Measurements from ENCODE around the gene BAIAP2. TPM values are rescaled to one million over a fixed set of nuclear protein-coding genes. Genes with fewer than 3 reads are reported as not detected.

Gene BAIAP2
- total and polyA plus RNA-seq, 12 donors = 3.1 to 33.4 (median 14.6) TPM

GRCh38 chr17:81132770-81133723 is 98.1 kb downstream of the BAIAP2 start:
- WGBS, 4 donors = 78 to 90% (median 86%) methylated on average over 14 to 22 of the region's 22 CpGs
- DNase-seq = no peak
- intact Hi-C loops (cut with DNase I) = no loop called here
- Histone ChIP-seq H3K4me1 (replicated peaks in 1 of 2) (no peaks in the 10 kb centered on the region), H3K36me3 (replicated peaks in 1 of 2) (no peaks in the 10 kb centered on the region), H3K27me3 (no peaks in the 10 kb centered on the region), H3K4me3 (no peak overlapping the region), H3K27ac (no peak overlapping the region), H3K9me3 (replicated peaks in 1 of 3) (no peaks in the 10 kb centered on the region)
- TF ChIP-seq POLR2A (IDR thresholded peaks at IDR 0.05) = no peak
- TF ChIP-seq CTCF (IDR thresholded peaks at IDR 0.05) = no peak

- intact Hi-C loops (cut with DNase I) = no loop called here
- no peak for DNase-seq
- WGBS, 4 donors = 81 to 91% (median 84%) methylated on average over 21 to 28 of the region's 28 CpGs
These were observed 99.3 kb downstream of the BAIAP2 start for GRCh38 chr17:81134064-81134781.

GRCh38 chr17:81135505-81136278 is 100.7 kb downstream of the BAIAP2 start:
- Histone ChIP-seq H3K36me3 (replicated peaks in 1 of 2) (no peaks in the 10 kb centered on the region), H3K4me3 (no peak overlapping the region), H3K4me1 (replicated peaks in 1 of 2) (no peaks in the 10 kb centered on the region), H3K27me3 (no peaks in the 10 kb centered on the region), H3K27ac (no peak overlapping the region), H3K9me3 (replicated peaks in 1 of 3) (no peaks in the 10 kb centered on the region)
- intact Hi-C loops (cut with DNase I) = no loop called here
- 73 to 91% (median 76%) methylated on average over 21 to 28 of the region's 28 CpGs for WGBS, 4 donors
- DNase-seq = peak in 1 of 7 donors; percentile 85
- TF ChIP-seq POLR2A (IDR thresholded peaks at IDR 0.05) = no peak
- no peak for TF ChIP-seq CTCF (IDR thresholded peaks at IDR 0.05)

More at GRCh38 chr17:81134064-81134781, 99.3 kb downstream of the BAIAP2 start:
- Histone ChIP-seq H3K4me1 (replicated peaks in 1 of 2) (no peaks in the 10 kb centered on the region), H3K4me3 (no peak overlapping the region), H3K9me3 (replicated peaks in 1 of 3) (no peaks in the 10 kb centered on the region), H3K27me3 (no peaks in the 10 kb centered on the region), H3K36me3 (replicated peaks in 1 of 2) (no peaks in the 10 kb centered on the region), H3K27ac (no peak overlapping the region)
- TF ChIP-seq POLR2A (IDR thresholded peaks at IDR 0.05) (no peak), CTCF (IDR thresholded peaks at IDR 0.05) (no peak)

- no peaks in the 10 kb centered on the region for H3K36me3 ChIP-seq (replicated peaks in 1 of 2)
- intact Hi-C loops (cut with DNase I) = no loop called here
- no peaks in the 10 kb centered on the region for H3K9me3 ChIP-seq (replicated peaks in 1 of 3)
- TF ChIP-seq POLR2A (IDR thresholded peaks at IDR 0.05) (no peak), CTCF (IDR thresholded peaks at IDR 0.05) (no peak)
- H3K27me3 ChIP-seq = no peaks in the 10 kb centered on the region
- no peak for DNase-seq
- no peaks in the 10 kb centered on the region for H3K4me1 ChIP-seq (replicated peaks in 1 of 2)
- WGBS, 4 donors = 80 to 100% (median 91%) methylated on average over 1 to 8 of the region's 8 CpGs
- H3K4me3 ChIP-seq = no peak overlapping the region
- H3K27ac ChIP-seq = no peak overlapping the region
These were observed 101.4 kb downstream of the BAIAP2 start for GRCh38 chr17:81136366-81136765.
